Esophagus muscularis mucosa (tissue), 4 donors: ENCODE results near the gene IGLL5. TPM values are rescaled to one million over a fixed set of nuclear protein-coding genes. Genes with fewer than 3 reads are reported as not detected.

ENCODE experiments used
- DNase-seq: peaks from one replicate; pipeline ENCODE4 v3.0.0-alpha.2; 2017; ENCODE audit errors: extremely low spot score
- H3K27ac ChIP-seq, 4 donors: fragments of 200-600 bp; sonication (generic); replicated peaks in 1 of 4; 1 replicate in 3 of 4; 2 replicates in 1 of 4; pipeline ENCODE4 v1.5.1; 2016 to 2019; ENCODE audit warnings: mild to moderate bottlenecking in 1 of 4
- H3K27me3 ChIP-seq, 4 donors: fragments of 200-600 bp; sonication (generic); one replicate each; pipeline versions ENCODE4 v1.5.1 to v1.6.0; 2016 to 2019
- H3K36me3 ChIP-seq, 4 donors: fragments of 200-600 bp; sonication (generic); one replicate each; pipeline ENCODE4 v1.5.1; 2016 to 2019
- H3K4me1 ChIP-seq, 4 donors: fragments of 200-600 bp; sonication (generic); one replicate each; pipeline ENCODE4 v1.5.1; 2016 to 2019
- H3K4me3 ChIP-seq, 4 donors: fragments of 200-600 bp; sonication (generic); 1 replicate in 2 of 4; 2 replicates in 2 of 4; pipeline ENCODE4 v1.5.1; 2016 to 2019; ENCODE audit warnings: mild to moderate bottlenecking in 4 of 4, moderate library complexity in 1 of 4
- H3K9me3 ChIP-seq, 4 donors: fragments of 200-600 bp; sonication (generic); 1 replicate in 3 of 4; 2 replicates in 1 of 4; pipeline ENCODE4 v1.5.1; 2016 to 2019
- EP300 ChIP-seq: sonication (generic); formaldehyde crosslinking; IDR thresholded peaks from one replicate; pipeline ENCODE4 v1.6.1; 2017; ENCODE audit warnings: antibody characterized with exemption
- POLR2A ChIP-seq: fragments of 450-650 bp; IDR thresholded peaks from one replicate; pipeline ENCODE4 v1.6.1; 2017; ENCODE audit warnings: antibody characterized with exemption, moderate library complexity, mild to moderate bottlenecking, low read depth
- POLR2AphosphoS5 ChIP-seq, 2 donors: sonication (generic); formaldehyde crosslinking; IDR thresholded peaks; one replicate each; pipeline ENCODE4 v1.6.1; 2017; ENCODE audit warnings: antibody characterized with exemption in 2 of 2
- WGBS: methylation state at CpG from one replicate; pipeline ENCODE4 v1.1.5; 2018; 5-methylcytosine and 5-hydroxymethylcytosine counted together
- intact Hi-C: fragments of 100-400 bp; cut with DNase I; formaldehyde crosslinking; loops from one replicate; pipeline ENCODE4 v1.15.1; 2023
- total RNA-seq, 4 donors: library from RNA; depleted of rRNA; stranded (reverse); fragments of >200 nt; gene quantifications; one replicate each; pipeline versions ENCODE4 v1.1.0 to v1.2.1, GENCODE V29; 2016
- TF ChIP-seq, protein P1 (sequence below), 3 experiments: fragments of 200-600 bp in 2 of 3; fragments of 450-650 bp in 1 of 3; sonication (generic) in 2 of 3; IDR thresholded peaks; one replicate each; pipeline ENCODE4 v1.5.1; 2017 to 2019; ENCODE audit warnings: antibody characterized with exemption in 3 of 3, mild to moderate bottlenecking in 2 of 3, moderate library complexity in 1 of 3

Gene IGLL5
- total RNA-seq, 4 donors from 2014 or later = 0.39 to 1.3 (median 0.80) TPM; not detected in 1

DNA sequence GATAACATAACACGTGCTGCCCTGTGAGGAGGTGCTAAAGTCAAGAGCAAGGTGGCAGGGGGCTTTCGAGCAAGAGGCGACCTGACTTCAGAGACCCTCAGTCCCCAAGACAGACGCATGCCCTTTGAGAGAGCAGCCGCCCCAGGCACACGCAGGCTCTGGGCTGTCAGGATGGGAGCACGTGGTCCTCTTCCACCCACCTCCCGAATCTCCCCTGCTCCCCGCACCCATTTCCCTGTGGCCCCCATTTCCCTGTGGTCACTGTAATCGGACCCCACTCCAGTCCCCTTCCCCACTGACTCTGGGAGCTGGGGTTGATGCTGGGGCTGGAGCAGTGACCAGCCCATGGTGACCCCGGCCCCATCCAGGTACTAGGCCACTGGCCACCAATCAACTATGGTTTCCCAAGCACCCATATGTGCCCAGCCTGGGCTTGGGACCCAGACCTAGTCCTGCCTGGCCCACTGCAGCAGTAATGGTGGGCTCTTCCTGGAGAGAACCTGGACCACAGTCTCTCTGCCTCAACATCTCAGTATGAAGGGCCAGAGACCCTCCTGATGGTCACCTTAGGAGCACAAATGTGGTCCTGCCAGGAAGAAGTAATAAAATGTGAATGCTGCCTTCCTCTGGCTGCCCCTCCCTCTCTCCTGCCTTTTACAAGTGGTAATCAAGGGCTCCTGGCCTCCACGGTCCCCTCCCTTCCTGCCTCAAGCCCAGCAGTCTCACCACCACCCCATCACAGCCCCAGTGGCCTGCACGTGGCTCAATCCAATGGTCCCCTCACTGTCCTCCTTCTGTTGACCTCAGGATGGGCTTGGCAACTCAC, 39.0 kb downstream of the IGLL5 start:
- 73% methylated on average over 5 of the region's 13 CpGs for WGBS
- no peaks in the 10 kb centered on the region for H3K36me3 ChIP-seq
- no peak for DNase-seq
- peaks cover 0 to 7% (median 2%) of the 10 kb centered on the region in 4 donors for H3K4me1 ChIP-seq
- H3K9me3 ChIP-seq = no peaks in the 10 kb centered on the region
- no peak overlapping the region for H3K4me3 ChIP-seq
- peaks cover 0 to 52% (median 0%) of the 10 kb centered on the region in 4 donors for H3K27me3 ChIP-seq
- H3K27ac ChIP-seq = no peak overlapping the region
- TF ChIP-seq POLR2A (no peak), EP300 (no peak)
- intact Hi-C loops = no loop called here

- no peak for DNase-seq
- no peak overlapping the region for H3K27ac ChIP-seq
- peaks cover 0 to 7% (median 2%) of the 10 kb centered on the region in 4 donors for H3K4me1 ChIP-seq
- peaks cover 0 to 59% (median 0%) of the 10 kb centered on the region in 4 donors for H3K27me3 ChIP-seq
- TF ChIP-seq, protein P1, sequence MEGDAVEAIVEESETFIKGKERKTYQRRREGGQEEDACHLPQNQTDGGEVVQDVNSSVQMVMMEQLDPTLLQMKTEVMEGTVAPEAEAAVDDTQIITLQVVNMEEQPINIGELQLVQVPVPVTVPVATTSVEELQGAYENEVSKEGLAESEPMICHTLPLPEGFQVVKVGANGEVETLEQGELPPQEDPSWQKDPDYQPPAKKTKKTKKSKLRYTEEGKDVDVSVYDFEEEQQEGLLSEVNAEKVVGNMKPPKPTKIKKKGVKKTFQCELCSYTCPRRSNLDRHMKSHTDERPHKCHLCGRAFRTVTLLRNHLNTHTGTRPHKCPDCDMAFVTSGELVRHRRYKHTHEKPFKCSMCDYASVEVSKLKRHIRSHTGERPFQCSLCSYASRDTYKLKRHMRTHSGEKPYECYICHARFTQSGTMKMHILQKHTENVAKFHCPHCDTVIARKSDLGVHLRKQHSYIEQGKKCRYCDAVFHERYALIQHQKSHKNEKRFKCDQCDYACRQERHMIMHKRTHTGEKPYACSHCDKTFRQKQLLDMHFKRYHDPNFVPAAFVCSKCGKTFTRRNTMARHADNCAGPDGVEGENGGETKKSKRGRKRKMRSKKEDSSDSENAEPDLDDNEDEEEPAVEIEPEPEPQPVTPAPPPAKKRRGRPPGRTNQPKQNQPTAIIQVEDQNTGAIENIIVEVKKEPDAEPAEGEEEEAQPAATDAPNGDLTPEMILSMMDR (IDR thresholded peaks at IDR 0.05) = no peak
- TF ChIP-seq EP300 (no peak), POLR2A (no peak), POLR2AphosphoS5 (IDR thresholded peaks at IDR 0.05) (no peak)
- no peak overlapping the region for H3K4me3 ChIP-seq
- no peaks in the 10 kb centered on the region for H3K9me3 ChIP-seq
- H3K36me3 ChIP-seq = no peaks in the 10 kb centered on the region
- whole genome bisulfite sequencing = 83% methylated on average over 20 of the region's 21 CpGs
- intact Hi-C loops = no loop called here
Measured at GRCh38 chr22:22927196-22927887, 39.7 kb downstream of the IGLL5 start.

GRCh38 chr22:22927888-22928665, 40.5 kb downstream of the IGLL5 start:
- DNase-seq = no peak
- H3K4me1 ChIP-seq = peaks cover 0 to 7% (median 2%) of the 10 kb centered on the region in 4 donors
- TF ChIP-seq POLR2AphosphoS5 (IDR thresholded peaks at IDR 0.05) (no peak), POLR2A (no peak), EP300 (no peak)
- TF ChIP-seq, protein P1 (IDR thresholded peaks at IDR 0.05) = no peak
- H3K9me3 ChIP-seq = no peaks in the 10 kb centered on the region
- H3K4me3 ChIP-seq = no peak overlapping the region
- intact Hi-C loops = no loop called here
- H3K27ac ChIP-seq = no peak overlapping the region
- H3K36me3 ChIP-seq = no peaks in the 10 kb centered on the region
- peaks cover 0 to 60% (median 0%) of the 10 kb centered on the region in 4 donors for H3K27me3 ChIP-seq
- 73% methylated on average over 5 of the region's 7 CpGs for WGBS

DNA sequence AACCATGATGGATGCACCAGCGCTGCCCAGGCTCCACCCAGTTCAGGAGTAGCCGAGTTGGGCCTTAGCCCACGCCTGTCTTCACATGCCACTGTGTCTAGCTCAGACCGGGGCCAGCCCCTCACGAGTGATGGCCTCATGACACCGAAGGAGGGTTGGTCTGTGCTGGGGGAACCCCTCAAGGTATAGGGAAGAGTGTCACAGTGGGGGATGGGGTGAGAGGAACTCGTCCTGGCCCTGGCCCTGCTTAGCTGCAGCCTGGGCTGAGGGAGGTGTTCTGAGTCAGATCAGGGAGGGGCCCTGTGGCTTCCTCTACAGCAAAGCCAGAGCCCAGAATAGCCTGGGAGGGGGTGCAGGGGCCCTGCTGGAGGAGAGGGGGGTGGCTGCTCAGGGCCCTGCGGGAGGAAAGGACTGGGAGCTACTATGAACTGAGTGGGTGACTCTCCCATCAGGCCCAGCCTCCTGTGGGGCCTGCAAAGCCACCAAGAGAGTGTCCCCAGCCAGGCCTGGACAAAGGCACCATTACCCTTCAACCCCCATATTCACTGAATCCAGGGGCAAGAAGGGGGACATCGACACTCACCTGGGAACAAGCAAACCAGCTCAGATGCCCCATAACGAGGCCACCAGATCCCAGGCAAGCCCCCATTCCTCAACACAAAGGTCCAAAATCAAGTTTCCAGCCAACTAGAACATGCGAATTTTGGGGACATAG, 41.2 kb downstream of the IGLL5 start:
- 63% methylated on average over 7 of the region's 11 CpGs for WGBS

More for the DNA sequence above, 41.2 kb downstream of the IGLL5 start:
- intact Hi-C loops = no loop called here
- Histone ChIP-seq H3K4me1 (peaks cover 0 to 7% (median 2%) of the 10 kb centered on the region in 4 donors), H3K27me3 (peaks cover 0 to 63% (median 0%) of the 10 kb centered on the region in 4 donors), H3K9me3 (no peaks in the 10 kb centered on the region), H3K36me3 (no peaks in the 10 kb centered on the region), H3K27ac (no peak overlapping the region), H3K4me3 (no peak overlapping the region)
- no peak for DNase-seq
- no peak for TF ChIP-seq EP300
- TF ChIP-seq, protein P1 (IDR thresholded peaks at IDR 0.05) = no peak
- no peak for TF ChIP-seq POLR2A
- no peak for TF ChIP-seq POLR2AphosphoS5 (IDR thresholded peaks at IDR 0.05)
